HG03442 (cell line): ENCODE measurements around the gene ATP13A5.

Experiments
- ATAC-seq: cut with Tn5 transposase; IDR thresholded peaks from one replicate; pipeline ENCODE4 v1.9.1; 2021; ENCODE audit warnings: mild to moderate bottlenecking, moderate library complexity; ENCODE audit not compliant: unreplicated experiment

The ATP13A5 gene

GRCh38 chr3:193269343-193270028 is 109.1 kb downstream of the ATP13A5 start:
- ATAC-seq = no peak

GRCh38 chr3:193262707-193263106 is 115.8 kb downstream of the ATP13A5 start:
- no peak for ATAC-seq

GRCh38 chr3:193261970-193262369 is 116.6 kb downstream of the ATP13A5 start:
- ATAC-seq = no peak

- no peak for ATAC-seq
Observed at GRCh38 chr3:193253986-193254660, 124.4 kb downstream of the ATP13A5 start.

- ATAC-seq = no peak
Observed at GRCh38 chr3:193250492-193250891, 128.1 kb downstream of the ATP13A5 start.

GRCh38 chr3:193248848-193249468 is 129.6 kb downstream of the ATP13A5 start:
- ATAC-seq = no peak

GRCh38 chr3:193243571-193243970 is 135.0 kb downstream of the ATP13A5 start:
- no peak for ATAC-seq

- no peak for ATAC-seq
Observed at GRCh38 chr3:193241716-193242115, 136.8 kb downstream of the ATP13A5 start.

- ATAC-seq = peak; percentile 78
Observed at GRCh38 chr3:193240850-193241706, 137.5 kb downstream of the ATP13A5 start, which contains the start of gene PLAAT1. Gene PLAAT1 (plus strand): TSS chr3:193241222. CDS start chr3:193255651, 14,429 bp downstream.

- no peak for ATAC-seq
Observed at GRCh38 chr3:193240436-193240849, 138.1 kb downstream of the ATP13A5 start.

- ATAC-seq = no peak
Observed at GRCh38 chr3:193237030-193237429, 141.5 kb downstream of the ATP13A5 start.

GRCh38 chr3:193236599-193236998 is 142.0 kb downstream of the ATP13A5 start:
- no peak for ATAC-seq

- ATAC-seq = no peak
Observed at GRCh38 chr3:193231201-193231600, 147.4 kb downstream of the ATP13A5 start.

GRCh38 chr3:193230610-193231009 is 147.9 kb downstream of the ATP13A5 start:
- ATAC-seq = no peak

GRCh38 chr3:193229851-193230420 is 148.6 kb downstream of the ATP13A5 start:
- no peak for ATAC-seq

- ATAC-seq = no peak
Observed at GRCh38 chr3:193228206-193228605, 150.3 kb downstream of the ATP13A5 start.

GRCh38 chr3:193225302-193226125 is 153.0 kb downstream of the ATP13A5 start:
- no peak for ATAC-seq
